Inferior parietal cortex (tissue), 1 donor: ENCODE measurements around the gene PHACTR1.
A peak's percentile ranks its signal among the peaks of the same experiment; 100 is the strongest.

Experiments used
- DNase-seq: peaks from one replicate; pipeline ENCODE4 v3.0.0-alpha.2; 2016; ENCODE audit errors: extremely low spot score

PHACTR1 gene

DNA sequence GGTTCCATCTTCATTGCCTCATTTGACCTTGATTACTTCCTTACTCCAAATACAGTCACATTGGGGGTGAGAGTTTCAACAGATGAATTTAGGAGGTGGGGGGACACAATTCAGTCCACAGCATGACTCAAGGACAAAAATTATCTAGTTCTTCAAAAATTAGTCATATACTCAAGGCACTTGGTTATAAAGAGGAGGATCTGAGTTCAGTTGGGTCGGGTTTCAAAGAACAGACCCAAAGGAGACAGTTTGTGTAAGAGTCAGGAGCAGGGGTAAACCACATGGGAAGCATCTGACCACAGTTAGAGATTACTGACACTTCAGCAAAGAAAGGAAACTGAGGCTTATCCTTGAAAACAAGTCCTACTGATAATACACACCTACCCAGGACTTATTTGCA is 473.8 kb downstream of the PHACTR1 start:
- DNase-seq: no peak

DNA sequence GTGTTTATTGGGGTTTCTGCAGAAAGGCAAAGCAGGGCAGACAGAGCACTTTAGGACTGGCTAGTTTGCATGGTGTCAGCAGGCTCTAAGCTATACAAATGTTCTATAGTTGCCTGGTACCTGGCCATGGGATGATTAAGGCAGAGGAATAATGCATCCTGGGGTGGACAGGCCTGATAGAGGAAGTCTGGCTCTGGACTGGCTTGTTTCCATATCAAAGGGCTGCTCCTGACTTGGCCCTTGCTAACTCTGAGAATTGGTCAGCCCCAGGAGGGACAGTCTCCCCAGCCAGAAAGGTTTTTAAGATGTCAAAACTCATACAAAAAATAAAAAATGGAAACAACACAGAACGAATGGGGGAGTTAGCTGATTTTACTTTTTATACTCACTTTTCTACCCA is 474.9 kb downstream of the PHACTR1 start:
- no peak for DNase-seq

DNA sequence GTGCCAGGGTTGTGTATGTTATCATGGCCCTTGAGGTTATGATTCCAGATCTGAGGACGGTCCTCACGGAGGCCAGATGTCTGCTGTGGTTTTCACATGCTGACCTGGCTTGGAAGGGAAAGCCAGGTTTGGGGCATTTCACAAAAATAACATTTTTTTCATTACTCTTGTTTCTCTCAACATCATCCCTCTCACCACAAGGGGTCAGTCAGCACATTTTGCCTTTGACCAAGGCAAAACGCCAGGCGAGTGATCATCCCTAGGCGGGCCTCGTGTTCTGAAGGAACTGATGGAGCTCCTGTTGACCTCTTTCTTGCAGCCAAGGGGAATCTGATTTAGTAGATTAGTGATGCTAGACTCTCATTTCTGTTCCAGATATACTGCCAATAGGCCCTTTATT is 478.3 kb downstream of the PHACTR1 start:
- peak; percentile 73 for DNase-seq

DNA sequence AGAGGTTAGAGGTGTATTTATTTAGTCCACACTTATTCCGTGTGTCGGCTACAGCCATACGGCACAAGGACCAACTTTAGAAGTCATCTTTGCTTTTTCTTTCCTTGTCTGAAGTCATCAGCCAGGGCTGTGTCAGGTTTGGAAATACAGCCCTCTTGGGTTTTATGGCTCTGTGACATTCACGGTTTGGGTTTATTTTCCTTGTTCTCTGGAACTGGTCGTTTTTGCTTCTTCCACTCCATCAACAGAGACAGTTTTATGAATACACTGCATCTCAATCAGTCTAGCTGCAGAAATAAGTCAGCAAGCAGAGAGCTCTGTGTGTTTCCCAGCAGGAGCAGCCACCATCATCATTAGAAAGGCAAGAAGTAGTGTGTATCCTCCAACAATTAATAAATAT is 479.2 kb downstream of the PHACTR1 start:
- DNase-seq: no peak

DNA sequence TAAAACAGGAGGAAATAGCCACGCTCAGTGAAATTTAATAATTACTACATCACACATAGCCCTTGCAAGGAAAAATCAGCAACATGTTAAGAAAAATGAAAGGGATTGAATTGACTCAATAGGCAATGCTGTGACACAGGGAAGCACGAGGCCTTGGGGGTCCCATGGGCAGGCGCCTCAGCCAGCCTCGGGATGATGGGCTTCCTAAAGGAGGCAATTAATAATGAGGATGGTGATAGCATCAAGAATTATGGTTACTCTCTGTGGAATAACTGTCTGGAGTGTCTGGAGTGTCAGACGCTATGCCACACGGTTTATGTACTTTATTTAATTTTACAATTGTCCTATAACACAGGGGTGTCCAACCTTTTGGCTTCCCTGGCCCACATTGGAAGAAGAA is 481.6 kb downstream of the PHACTR1 start:
- no peak for DNase-seq

DNA sequence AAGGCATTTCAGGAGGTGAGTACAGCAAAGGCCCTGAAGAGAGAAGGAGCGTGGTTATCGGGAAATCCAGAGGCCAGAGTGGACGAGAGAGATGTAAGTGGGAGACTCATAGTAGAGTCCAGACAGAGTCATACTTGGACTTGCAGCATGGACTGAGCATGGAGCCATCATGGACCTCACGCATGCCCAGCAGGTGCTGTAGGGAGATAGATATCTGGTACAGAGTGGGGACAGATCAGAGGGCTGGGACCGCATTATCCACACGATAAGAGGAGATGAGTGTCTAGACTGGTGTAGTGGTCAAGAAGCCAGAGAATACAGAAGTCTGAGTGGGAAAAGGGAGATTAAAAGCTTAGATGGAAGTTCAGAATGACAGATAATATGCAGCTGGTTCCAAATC is 484.8 kb downstream of the PHACTR1 start:
- no peak for DNase-seq

DNA sequence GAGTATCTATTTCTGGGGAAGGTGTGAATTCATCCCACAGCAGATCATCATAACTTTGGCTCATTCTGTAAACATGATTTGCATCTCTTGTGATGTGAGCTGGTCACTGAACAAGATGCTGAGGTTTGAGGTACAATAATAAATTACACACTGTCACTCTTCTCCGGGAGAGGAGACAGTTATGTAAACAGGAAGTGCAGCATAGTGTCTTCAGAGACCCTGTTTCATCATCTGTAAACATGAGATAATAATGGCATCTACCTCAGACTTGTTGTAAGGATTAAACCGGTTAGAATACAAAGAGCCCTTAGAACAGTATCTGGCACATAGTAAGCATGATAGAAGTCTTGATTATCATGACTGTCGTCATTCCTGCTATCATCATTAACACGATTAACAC is 486.6 kb downstream of the PHACTR1 start:
- DNase-seq: no peak

DNA sequence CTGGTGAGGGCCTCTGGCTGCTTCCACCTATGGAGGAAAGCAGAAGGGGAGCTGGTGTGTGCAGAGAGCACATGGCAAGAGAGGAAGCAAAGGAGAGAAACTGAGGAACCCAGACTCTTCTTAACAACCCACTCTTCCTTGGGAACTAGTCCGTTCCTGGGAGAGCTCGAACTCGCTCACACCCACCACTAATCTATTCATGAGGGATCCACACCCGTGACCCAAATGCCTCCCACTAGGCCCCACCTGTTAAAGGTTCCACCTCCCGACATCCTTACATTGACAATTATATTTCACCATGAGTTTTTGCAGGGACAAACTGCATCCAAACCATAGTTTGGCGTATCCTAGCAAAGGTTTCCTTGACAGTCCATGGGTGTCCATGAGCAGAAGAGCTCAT is 488.5 kb downstream of the PHACTR1 start:
- DNase-seq: no peak

DNA sequence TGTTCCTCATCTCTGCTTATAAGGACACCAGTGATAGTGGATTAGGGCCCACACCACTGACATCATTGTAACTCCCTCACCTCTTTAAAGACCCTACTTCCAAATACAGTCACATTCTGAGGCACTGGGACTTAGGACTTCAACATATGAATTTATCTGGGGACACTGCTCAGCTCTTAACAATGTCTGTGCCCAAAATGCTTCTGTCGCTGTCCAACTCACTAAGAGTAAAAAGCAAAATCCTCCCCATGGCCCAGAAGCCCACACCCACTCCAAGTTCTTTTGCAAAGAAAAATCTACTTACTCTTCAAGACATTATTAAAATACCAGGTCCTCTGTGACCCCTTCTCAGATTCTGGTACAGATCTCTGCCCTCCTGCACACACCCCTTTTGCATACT is 495.5 kb downstream of the PHACTR1 start:
- no peak for DNase-seq

DNA sequence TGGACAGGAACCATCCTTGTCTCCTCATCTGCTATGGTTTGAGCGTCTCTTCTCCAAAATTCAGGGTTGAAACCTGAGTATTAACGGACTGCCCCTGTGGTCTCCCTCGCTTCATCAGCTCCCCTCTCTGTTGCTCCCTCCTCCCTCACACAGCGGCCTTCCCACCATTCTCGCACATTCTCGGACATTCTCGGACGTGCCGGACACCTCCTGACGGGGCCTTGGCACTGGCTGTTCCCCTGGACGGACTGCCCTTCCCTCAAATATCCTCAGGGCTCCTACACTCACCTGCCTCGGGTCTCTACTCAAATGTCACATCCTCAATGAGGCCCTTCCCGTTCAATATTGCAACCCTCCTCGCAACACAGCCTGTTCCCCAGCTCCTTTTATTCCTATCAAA is 496.0 kb downstream of the PHACTR1 start:
- no peak for DNase-seq

DNA sequence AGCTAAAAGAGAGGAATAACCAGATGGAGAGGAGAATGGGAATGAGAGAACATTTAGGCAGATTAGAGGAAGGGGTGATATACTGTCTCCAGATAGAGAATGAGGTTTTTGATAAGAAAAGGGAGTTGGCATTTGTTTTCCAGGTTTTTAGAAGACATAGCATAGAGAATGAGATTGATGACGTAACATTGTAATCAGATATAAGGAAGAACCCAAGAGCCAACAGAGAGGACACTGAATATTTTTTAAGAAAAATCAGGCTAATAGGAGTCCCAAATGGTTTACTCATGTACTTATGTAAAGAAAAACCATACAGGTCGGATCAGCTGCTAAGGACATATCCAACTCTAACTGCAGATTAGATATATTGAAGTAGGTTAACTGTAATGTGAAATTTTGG is 498.8 kb downstream of the PHACTR1 start:
- DNase-seq: no peak

DNA sequence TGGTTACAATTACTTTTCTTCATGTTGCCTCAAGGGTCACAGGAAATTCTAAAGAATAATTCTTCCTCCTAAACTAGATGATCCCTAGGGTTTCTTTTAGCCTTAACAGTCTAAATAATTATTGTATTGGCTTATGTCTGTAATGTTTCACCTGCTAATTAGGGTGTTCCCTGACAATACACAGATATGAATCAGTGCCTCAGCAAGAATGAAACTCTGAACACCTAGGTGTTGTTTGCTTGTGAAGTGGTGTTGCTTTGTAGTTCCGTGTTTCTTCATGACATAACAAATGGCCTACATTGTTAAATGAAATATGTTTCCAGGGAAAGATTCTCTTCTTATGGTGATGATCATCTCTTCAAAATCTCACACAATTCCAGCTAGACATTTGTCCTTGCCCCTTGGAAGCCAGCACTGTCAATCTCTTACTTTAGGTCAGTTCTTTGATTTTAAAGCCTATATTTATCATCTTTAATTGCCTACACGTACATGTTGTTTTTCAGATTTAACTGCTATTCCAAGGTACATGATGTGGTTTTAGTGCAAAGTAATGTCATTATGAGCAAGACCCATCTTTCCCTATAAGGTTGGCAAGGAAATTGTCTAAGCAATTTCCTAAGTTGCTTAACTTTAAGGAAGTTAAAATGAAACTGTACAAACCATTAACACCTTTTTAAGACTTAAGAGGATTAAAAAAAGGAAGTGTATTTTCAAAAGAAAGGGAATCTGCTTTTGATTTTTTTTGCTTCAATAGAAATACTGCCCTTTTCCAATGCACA is 499.9 kb downstream of the PHACTR1 start:
- DNase-seq: no peak

DNA sequence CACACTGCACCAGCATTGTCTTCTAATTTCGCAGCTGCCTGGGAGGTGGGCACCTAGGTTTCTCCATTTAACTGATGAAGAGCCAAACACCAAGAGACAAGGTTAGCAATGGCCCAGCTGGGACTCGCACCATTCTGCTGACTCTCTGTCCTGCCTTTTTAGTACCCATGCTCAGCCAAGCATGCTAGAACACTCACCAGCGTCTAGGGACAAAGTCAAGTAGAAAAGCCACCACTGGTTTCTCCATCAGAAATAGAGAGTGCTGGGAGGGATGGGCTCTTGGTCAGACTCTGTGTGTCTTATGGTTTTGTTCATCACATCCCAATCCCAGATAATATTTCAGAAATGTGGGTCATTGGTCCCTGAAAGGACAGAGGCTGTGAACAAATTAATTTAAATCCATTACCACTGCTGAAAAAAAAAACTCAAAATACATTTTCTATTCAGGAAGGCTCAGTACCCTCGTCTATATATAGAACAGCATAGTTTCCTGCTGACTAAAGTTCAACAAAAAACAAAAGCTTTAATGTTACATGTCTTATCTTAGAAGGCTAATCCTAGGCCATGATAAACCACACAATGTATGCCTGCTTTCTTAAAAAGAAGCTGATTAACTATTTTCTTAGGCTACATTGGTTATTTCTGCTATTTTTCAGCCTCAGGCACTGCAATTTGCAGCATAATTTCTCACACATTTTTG is 500.8 kb downstream of the PHACTR1 start:
- DNase-seq: no peak

DNA sequence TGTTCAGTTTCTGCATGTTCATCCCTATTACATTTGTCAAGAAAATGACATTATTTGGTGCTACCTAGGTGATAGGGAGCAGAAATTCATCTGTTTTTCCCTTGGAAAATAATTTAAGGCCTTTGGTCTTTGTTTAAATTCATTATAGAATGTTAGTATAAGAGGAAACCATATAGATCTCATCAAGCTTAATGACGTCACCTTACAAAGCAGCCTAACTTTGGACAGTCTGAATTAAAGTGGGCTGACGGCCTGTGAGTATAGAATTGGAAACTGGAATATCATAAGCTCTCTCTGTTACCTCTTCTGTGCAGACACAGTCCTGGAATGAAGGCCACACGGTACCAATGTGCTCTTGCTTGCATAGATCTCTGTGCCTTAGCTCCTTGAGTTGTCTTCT is 503.7 kb downstream of the PHACTR1 start:
- no peak for DNase-seq

DNA sequence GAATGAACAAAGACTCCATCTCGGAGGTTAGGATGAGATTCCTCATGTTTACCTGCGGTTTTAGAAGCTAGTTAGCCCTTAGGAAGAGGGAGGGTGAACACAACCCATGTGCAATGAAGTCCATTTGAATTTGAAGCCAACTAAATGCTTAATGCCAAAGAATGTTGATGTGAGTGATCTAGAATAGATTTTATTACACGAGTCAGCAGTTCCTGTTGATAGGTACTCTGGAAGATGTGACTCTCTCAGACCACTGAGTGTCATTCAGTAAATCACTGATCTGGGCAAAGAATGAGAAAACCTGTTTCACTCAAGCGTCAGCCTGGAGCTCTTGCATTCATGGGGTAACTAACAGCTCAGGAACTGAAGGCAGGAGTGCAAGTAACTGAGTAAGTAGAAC is 505.5 kb downstream of the PHACTR1 start:
- no peak for DNase-seq

DNA sequence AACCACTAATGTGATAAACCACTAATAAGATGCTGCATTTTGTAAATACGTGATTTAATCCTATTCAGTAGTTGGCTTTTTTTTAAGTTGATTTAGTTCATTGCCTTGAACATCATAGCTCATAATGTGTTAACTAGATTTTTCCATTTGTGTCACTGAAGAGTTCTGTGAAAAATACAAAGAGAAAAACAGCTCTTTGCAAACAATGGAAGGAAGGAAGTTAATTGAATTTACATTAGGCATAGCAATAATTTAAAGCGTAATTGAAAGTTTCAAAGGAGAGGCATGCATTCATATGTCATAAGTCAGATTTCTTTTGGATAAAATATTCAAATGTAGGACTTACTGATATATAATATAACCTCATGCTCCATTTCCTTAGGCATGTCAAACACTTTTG is 509.5 kb downstream of the PHACTR1 start:
- DNase-seq: no peak

DNA sequence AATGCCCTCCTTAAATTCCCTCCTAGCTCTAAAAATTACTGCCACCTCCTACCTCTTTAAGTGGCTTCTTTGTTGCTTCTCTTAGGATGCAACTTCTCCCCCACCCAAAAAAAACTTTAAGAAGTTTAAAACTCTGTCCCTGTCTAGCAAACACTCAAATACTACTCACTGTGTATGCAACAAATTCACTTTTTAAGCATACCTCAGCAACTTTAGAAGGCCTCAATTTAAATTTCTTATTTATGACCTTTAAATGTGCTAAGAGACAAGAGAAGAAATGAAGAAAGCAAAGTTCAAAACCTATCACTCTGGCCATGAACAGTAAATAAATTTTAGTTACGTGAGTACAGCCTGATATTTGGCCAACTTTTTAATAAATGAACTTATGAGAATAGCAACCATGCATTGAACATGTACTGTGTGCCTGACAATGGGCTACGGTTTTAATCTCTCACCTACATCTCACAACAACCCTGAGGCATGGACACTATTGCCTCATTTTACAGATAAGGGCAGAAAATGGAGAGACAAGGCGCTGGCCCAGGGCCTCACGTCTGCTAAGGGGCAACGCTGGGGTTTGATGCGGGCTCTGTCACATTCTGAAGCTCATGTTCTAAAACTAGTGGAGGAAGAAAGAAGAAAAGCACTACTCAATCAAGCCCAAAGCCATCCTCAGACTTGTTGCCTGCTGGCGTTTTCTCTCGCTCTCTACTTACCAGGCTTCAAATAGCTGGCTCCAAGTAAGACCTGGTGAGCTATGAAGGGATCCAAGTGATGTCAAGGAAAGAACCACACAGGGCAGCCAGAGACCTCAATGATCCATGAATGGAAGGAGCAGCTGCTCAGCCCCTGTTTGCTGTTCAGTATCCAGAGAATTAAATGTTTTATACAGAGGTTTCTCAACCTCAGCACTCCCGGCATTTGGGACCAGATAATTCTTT is 512.0 kb downstream of the PHACTR1 start:
- no peak for DNase-seq

DNA sequence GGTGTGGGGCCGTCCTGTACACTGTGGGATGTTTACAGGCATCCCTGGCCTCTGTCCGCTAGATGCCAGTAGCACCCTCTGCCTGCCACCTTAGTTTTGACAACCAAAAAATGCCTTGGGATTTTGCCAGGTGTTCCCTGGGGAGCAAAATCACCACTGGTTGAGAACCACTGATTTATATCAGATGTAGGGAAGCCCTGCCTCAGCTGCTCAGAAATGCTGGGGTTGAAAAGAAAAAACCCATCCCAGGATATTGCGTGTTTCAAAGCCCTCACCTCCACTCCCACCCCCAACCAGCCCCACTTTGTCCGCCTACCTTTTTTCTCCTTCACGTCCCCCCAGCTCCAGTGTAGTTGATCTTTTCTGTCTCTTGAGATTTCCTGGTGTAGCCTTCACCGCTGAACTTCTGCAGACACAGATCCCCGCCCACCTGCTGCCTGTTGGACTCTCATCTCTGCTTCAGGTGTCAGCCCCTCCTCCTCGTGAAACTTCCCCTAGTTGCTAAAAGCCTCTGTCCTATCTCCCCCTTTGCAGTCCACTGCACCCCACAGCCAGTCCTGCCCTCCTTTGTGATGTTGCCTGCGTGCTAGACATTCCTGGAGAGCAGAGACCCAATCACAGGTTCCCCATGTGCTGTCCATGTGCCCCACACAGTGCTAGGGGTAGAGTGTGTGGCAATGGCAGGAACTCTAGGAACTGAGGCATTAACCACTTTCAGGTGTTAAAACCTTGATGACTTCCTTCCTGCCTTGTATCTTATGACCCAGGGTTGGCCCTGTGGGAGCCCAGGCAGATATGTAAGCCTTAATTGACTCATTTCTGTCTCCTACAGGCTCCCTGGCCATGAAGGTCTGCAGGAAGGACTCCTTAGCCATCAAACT is 512.9 kb downstream of the PHACTR1 start:
- DNase-seq: no peak

DNA sequence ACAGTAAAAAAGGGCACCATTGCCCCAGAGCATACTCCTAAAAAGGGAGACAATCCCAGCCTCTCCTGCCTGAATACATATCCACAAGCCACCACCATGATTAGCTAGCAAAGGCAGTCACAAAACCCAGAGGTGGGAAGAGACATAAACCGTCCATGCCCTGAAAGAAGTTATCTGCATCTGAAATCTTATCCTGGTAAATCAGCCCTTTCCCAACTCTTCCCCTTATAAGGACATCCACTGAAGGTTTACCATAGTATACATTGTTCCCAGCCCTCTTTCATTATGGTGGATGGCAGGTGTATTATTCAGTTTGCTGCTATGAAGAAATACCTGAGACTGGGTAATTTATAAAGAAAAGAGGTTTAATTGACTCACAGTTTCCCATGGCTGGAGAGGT is 516.5 kb downstream of the PHACTR1 start:
- no peak for DNase-seq

DNA sequence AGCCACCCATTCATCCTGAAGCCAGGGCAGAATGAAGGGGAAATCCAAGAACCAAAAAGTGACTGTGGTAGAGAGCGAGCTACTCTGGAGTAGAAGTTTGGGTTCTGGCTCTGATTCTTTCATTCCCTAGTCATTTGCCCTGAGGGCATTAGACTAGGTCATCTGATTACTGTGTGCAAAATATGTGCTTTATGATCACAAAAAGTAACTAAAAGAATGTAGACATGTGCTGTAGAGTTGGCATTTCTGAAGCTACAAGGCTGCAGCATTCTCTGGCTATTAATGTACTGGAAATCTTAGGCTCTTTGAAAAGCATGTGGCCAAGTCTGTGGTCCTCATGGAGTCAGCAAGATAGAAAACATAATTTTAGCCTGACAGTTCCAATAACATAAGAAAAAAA is 517.6 kb downstream of the PHACTR1 start:
- no peak for DNase-seq

DNA sequence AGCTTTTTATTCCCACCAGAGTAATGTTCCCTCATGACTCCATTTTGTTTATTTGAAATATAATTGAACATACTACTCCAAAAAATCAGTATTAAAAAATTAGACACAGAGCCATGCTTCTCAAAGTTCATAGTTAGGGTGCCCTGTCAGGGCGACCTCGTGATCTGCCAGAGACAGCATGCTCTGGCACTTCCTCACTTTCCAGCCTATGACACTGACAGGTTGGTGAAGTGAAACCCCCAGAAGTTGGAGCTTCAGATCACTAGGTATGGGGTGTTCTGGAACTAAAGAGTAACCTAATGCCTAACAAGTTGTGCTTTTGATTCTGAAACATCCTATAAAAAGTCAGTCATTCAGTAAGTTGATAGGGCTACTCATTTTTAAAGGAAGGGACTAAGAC is 518.8 kb downstream of the PHACTR1 start:
- DNase-seq: no peak
